H1 (cell line): ENCODE measurements around the gene GMIP. TPM values are rescaled to one million over a fixed set of nuclear protein-coding genes. Genes with fewer than 3 reads are reported as not detected.
A peak's percentile ranks its signal among the peaks of the same experiment; 100 is the strongest.

Experiments
- ASH2L ChIP-seq: fragments of 200-600, 300-600 bp; sonication (generic); IDR thresholded peaks from one replicate; pipeline ENCODE4 v1.7.1; 2017; ENCODE audit warnings: low read length
- ATF2 ChIP-seq: IDR thresholded peaks from 2 replicates; pipeline ENCODE4 v1.6.1; 2012; ENCODE audit warnings: low read length, inconsistent platforms
- EZH2 ChIP-seq: fragments of 200-600 bp; sonication (generic); IDR thresholded peaks from 2 replicates; pipeline ENCODE4 v1.7.1; 2012; ENCODE audit warnings: low read depth, mild to moderate bottlenecking, moderate library complexity, low read length, inconsistent platforms; ENCODE audit not compliant: severe bottlenecking
- FOSL1 ChIP-seq: IDR thresholded peaks from 2 replicates; pipeline ENCODE4 v1.6.1; 2011; ENCODE audit warnings: mild to moderate bottlenecking, low read depth, low read length, moderate library complexity; ENCODE audit not compliant: insufficient read depth
- GABPA ChIP-seq: IDR thresholded peaks from 2 replicates; pipeline ENCODE4 v1.6.1; 2011; ENCODE audit warnings: mild to moderate bottlenecking, low read length, moderate library complexity, borderline replicate concordance; ENCODE audit not compliant: insufficient read depth
- HDAC2 ChIP-seq, 2 experiments: fragments of 300-600 bp in 1 of 2; sonication (generic) in 1 of 2; IDR thresholded peaks; 2 replicates each; pipeline ENCODE4 v1.6.1; 2011 to 2012; ENCODE audit warnings: low read depth in 2 of 2, low read length in 2 of 2, mild to moderate bottlenecking in 2 of 2, moderate library complexity in 2 of 2, borderline replicate concordance in 1 of 2, inconsistent platforms in 1 of 2
- KDM1A ChIP-seq: fragments of 200-600, 300-600 bp; sonication (generic); IDR thresholded peaks from 2 replicates; pipeline ENCODE4 v1.7.1; 2016; ENCODE audit warnings: mild to moderate bottlenecking, low read length, borderline replicate concordance
- KDM4A ChIP-seq: IDR thresholded peaks from one replicate; pipeline ENCODE4 v1.7.1; 2012; ENCODE audit warnings: low read depth, mild to moderate bottlenecking, moderate library complexity, low read length, inconsistent platforms; ENCODE audit not compliant: severe bottlenecking
- KDM5A ChIP-seq: fragments of 200-600 bp; IDR thresholded peaks from 2 replicates; pipeline ENCODE4 v1.7.1; 2012; ENCODE audit warnings: mild to moderate bottlenecking, low read length, inconsistent platforms, mixed read lengths
- MAFK ChIP-seq: IDR thresholded peaks from 2 replicates; pipeline ENCODE4 v1.6.1; 2012; ENCODE audit warnings: low read depth, mild to moderate bottlenecking, improper control_type of control experiment, low read length
- NANOG ChIP-seq: IDR thresholded peaks from 2 replicates; pipeline ENCODE4 v1.6.1; 2011; ENCODE audit warnings: low read length, low read depth, mild to moderate bottlenecking, inconsistent platforms; ENCODE audit not compliant: insufficient read depth, poor library complexity, severe bottlenecking
- PHF8 ChIP-seq: fragments of 200-600 bp; sonication (generic); conservative IDR thresholded peaks from 2 replicates; pipeline ENCODE4 v1.7.1; 2012; ENCODE audit warnings: low read depth, mild to moderate bottlenecking, inconsistent platforms, low read length, moderate library complexity
- POLR2AphosphoS5 ChIP-seq: IDR thresholded peaks from 2 replicates; pipeline ENCODE4 v1.6.1; 2011; ENCODE audit warnings: low read depth, low read length
- RAD21 ChIP-seq, 2 experiments: IDR thresholded peaks in 1 of 2; conservative IDR thresholded peaks in 1 of 2; 2 replicates each; pipeline ENCODE4 v1.6.1; 2011; ENCODE audit warnings: low read depth in 2 of 2, low read length in 2 of 2, improper control_type of control experiment in 1 of 2, inconsistent platforms in 1 of 2, mild to moderate bottlenecking in 1 of 2, moderate library complexity in 1 of 2
- RXRA ChIP-seq: IDR thresholded peaks from 2 replicates; pipeline ENCODE4 v1.6.1; 2011; ENCODE audit warnings: low read depth, mild to moderate bottlenecking, low read length, moderate library complexity; ENCODE audit not compliant: insufficient read depth
- SP2 ChIP-seq: IDR thresholded peaks from 2 replicates; pipeline ENCODE4 v1.6.1; 2012; ENCODE audit warnings: mild to moderate bottlenecking, low read length, inconsistent platforms
- SP4 ChIP-seq: IDR thresholded peaks from 2 replicates; pipeline ENCODE4 v1.6.1; 2012; ENCODE audit warnings: low read length, inconsistent platforms
- TAF1 ChIP-seq: IDR thresholded peaks from 2 replicates; pipeline ENCODE4 v1.6.1; 2011; ENCODE audit warnings: mild to moderate bottlenecking, low read depth, low read length
- TAF7 ChIP-seq: optimal IDR thresholded peaks from 2 replicates; pipeline ENCODE3; 2011; ENCODE audit warnings: low read depth, mild to moderate bottlenecking, inconsistent platforms, low read length, moderate library complexity, borderline replicate concordance
- TEAD4 ChIP-seq: IDR thresholded peaks from 2 replicates; pipeline ENCODE4 v1.6.1; 2012; ENCODE audit warnings: low read depth, low read length, inconsistent platforms, mixed read lengths
- polyA plus RNA-seq, 7 experiments: library from polyadenylated mRNA; depleted of rRNA in 3 of 7; stranded (reverse) in 5 of 7; unstranded in 2 of 7; fragments of >200 nt in 5 of 7; fragments of 200-250 nt in 2 of 7; gene quantifications; 1 replicate in 5 of 7; 2 replicates in 1 of 7; 4 replicates in 1 of 7; pipeline versions ENCODE4 v1.2.1 to v1.2.3, GENCODE V29; 2011 to 2013; ENCODE audit warnings: missing spikeins in 2 of 7, mixed read lengths in 2 of 7
- total RNA-seq: library from RNA; stranded (reverse); fragmentation: NEBNext Ultra II Directional; extraction: Animal tissue kit (Norgen Biotek cat#: 25700); gene quantifications from 2 replicates; pipeline ENCODE4 v1.2.1, GENCODE V29; 2021
- TF ChIP-seq, protein P1 (sequence below): IDR thresholded peaks from 2 replicates; pipeline ENCODE4 v1.6.1; 2011; ENCODE audit warnings: low read depth, mild to moderate bottlenecking, low read length; ENCODE audit not compliant: insufficient read depth

The GMIP gene
- total and polyA plus RNA-seq, 2 of the 8 experiments (the other 6 are each of a cell fraction or from before 2014, with no cell fraction given): 5.7 to 18.1 TPM

GRCh38 chr19:19618219-19619051, 25.0 kb downstream of the GMIP start, which contains the start of gene PBX4 (continued):
- TF ChIP-seq KDM4A: peak; percentile 68
- TF ChIP-seq SP4: peak; percentile 28; the same call in 1 of the 2 replicates
- TF ChIP-seq TAF7: no peak
- no peak for TF ChIP-seq KDM5A
- no peak for TF ChIP-seq KDM1A
- no peak for TF ChIP-seq ATF2
- TF ChIP-seq RXRA: no peak
- TF ChIP-seq FOSL1: no peak
- TF ChIP-seq TAF1: peak; percentile 83
- TF ChIP-seq GABPA: no peak
- TF ChIP-seq, protein P1, sequence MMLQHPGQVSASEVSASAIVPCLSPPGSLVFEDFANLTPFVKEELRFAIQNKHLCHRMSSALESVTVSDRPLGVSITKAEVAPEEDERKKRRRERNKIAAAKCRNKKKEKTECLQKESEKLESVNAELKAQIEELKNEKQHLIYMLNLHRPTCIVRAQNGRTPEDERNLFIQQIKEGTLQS: no peak
- no peak for TF ChIP-seq SP2
- TF ChIP-seq POLR2AphosphoS5: peak; percentile 39
- 0 out of 2 replicates have a peak, but pooled peaks have one; percentile 35 for TF ChIP-seq PHF8
- no peak for TF ChIP-seq MAFK
- peak; percentile 65 for TF ChIP-seq ASH2L
- no peak for TF ChIP-seq EZH2
- TF ChIP-seq NANOG: no peak
- no peak for TF ChIP-seq HDAC2 (IDR thresholded peaks at IDR 0.05; ENCODE audit: borderline replicate concordance in 1 of 2, low read depth in 2 of 2, low read length in 2 of 2)
- no peak; a peak in 1 of 4 replicates for TF ChIP-seq RAD21 (IDR thresholded peaks at IDR 0.05 in 1 of 2, conservative IDR thresholded peaks at IDR 0.05 in 1 of 2; ENCODE audit: low read depth in 2 of 2, low read length in 2 of 2)
- no peak for TF ChIP-seq TEAD4
